HepG2 (cell line): ENCODE results near the gene PPP4C. TPM values are rescaled to one million over a fixed set of nuclear protein-coding genes. Genes with fewer than 3 reads are reported as not detected.

Experiments
- ARNTL ChIP-seq: sonication (generic); formaldehyde crosslinking; IDR thresholded peaks from 2 replicates; pipeline ENCODE4 v1.4.0; 2020; ENCODE audit warnings: mild to moderate bottlenecking, missing genetic modification reagents
- DNMT3B ChIP-seq: conservative IDR thresholded peaks from 2 replicates; pipeline ENCODE4 v1.6.1; 2016; ENCODE audit warnings: missing biosample characterization, control low read depth
- EHMT2 ChIP-seq: fragments of 200-600 bp; sonication (generic); IDR thresholded peaks from 2 replicates; pipeline ENCODE4 v1.7.0; 2017; ENCODE audit warnings: antibody characterized with exemption, low read depth, low read length, borderline replicate concordance
- EP300 ChIP-seq, 3 experiments: sonication (generic) in 1 of 3; formaldehyde crosslinking in 1 of 3; IDR thresholded peaks; 2 replicates each; pipeline versions ENCODE4 v1.5.1 to v1.6.1; 2011 to 2020; ENCODE audit warnings: low read depth in 2 of 3, low read length in 2 of 3, borderline replicate concordance in 1 of 3, improper control_type of control experiment in 1 of 3, mild to moderate bottlenecking in 1 of 3, missing genetic modification reagents in 1 of 3, moderate library complexity in 1 of 3
- HMG20B ChIP-seq: conservative IDR thresholded peaks from 2 replicates; pipeline ENCODE4 v1.6.1; 2016; ENCODE audit warnings: missing genetic modification reagents, missing compliant biosample characterization
- HOXA3 ChIP-seq: sonication (generic); formaldehyde crosslinking; IDR thresholded peaks from 2 replicates; pipeline ENCODE4 v1.5.0; 2020; ENCODE audit warnings: missing genetic modification reagents
- MED1 ChIP-seq: sonication (generic); formaldehyde crosslinking; IDR thresholded peaks from 2 replicates; pipeline ENCODE4 v1.4.0; 2020; ENCODE audit warnings: missing genetic modification reagents
- NFYC ChIP-seq: IDR thresholded peaks from 2 replicates; pipeline ENCODE4 v1.6.1; 2016; ENCODE audit warnings: missing genetic modification reagents, missing compliant biosample characterization
- RFX3 ChIP-seq: IDR thresholded peaks from 2 replicates; pipeline ENCODE4 v1.6.1; 2016; ENCODE audit warnings: missing biosample characterization, missing genetic modification reagents
- SMARCE1 ChIP-seq: fragments of 450-650 bp; IDR thresholded peaks from 2 replicates; pipeline ENCODE4 v1.6.1; 2017; ENCODE audit warnings: borderline replicate concordance
- ZNF337 ChIP-seq: sonication (generic); formaldehyde crosslinking; IDR thresholded peaks from 2 replicates; pipeline ENCODE4 v1.5.1; 2020; ENCODE audit warnings: missing genetic modification reagents, low read depth, mild to moderate bottlenecking, borderline replicate concordance
- ZNF501 ChIP-seq: sonication (generic); formaldehyde crosslinking; IDR thresholded peaks from 2 replicates; pipeline ENCODE4 v1.5.1; 2020; ENCODE audit warnings: mild to moderate bottlenecking, moderate library complexity, missing genetic modification reagents
- ZNF569 ChIP-seq: sonication (generic); formaldehyde crosslinking; IDR thresholded peaks from 2 replicates; pipeline ENCODE4 v1.5.0; 2020; ENCODE audit warnings: mild to moderate bottlenecking, missing genetic modification reagents, moderate library complexity, borderline replicate concordance
- ZNF589 ChIP-seq: sonication (generic); formaldehyde crosslinking; conservative IDR thresholded peaks from 2 replicates; pipeline ENCODE4 v1.8.0; 2022; ENCODE audit warnings: mild to moderate bottlenecking, moderate library complexity, missing genetic modification reagents
- ZNF720 ChIP-seq: sonication (generic); formaldehyde crosslinking; IDR thresholded peaks from 2 replicates; pipeline ENCODE4 v1.4.0; 2020; ENCODE audit warnings: missing genetic modification reagents
- ZNF746 ChIP-seq: sonication (generic); formaldehyde crosslinking; IDR thresholded peaks from 2 replicates; pipeline ENCODE4 v1.8.0; 2022; ENCODE audit warnings: mild to moderate bottlenecking, missing genetic modification reagents
- ZNF75D ChIP-seq: sonication (generic); formaldehyde crosslinking; IDR thresholded peaks from 2 replicates; pipeline ENCODE4 v1.8.1; 2023; ENCODE audit warnings: missing genetic modification reagents, mild to moderate bottlenecking, borderline replicate concordance
- ZNF839 ChIP-seq: sonication (generic); formaldehyde crosslinking; IDR thresholded peaks from 2 replicates; pipeline ENCODE4 v1.4.0; 2020; ENCODE audit warnings: missing genetic modification reagents, mild to moderate bottlenecking, borderline replicate concordance
- polyA plus RNA-seq, 8 experiments: library from polyadenylated mRNA; depleted of rRNA in 3 of 8; stranded (reverse) in 7 of 8; unstranded in 1 of 8; fragments of >200 nt; fragmentation: Illumina TruSeq in 4 of 8; extraction: Trizol in 4 of 8; gene quantifications; 2 replicates each; pipeline versions ENCODE4 v1.2.1 to v1.2.3, GENCODE V29; 2011 to 2016; ENCODE audit warnings: low read depth in 4 of 8, missing spikeins in 1 of 8, mixed read lengths in 1 of 8; ENCODE audit not compliant: insufficient read depth in 1 of 8
- total RNA-seq, 5 experiments: library from RNA; depleted of rRNA; stranded (reverse); fragments of >200 nt; fragmentation: Illumina TruSeq; extraction: Trizol; gene quantifications; 2 replicates each; pipeline ENCODE4 v1.2.3, GENCODE V29; 2016; ENCODE audit warnings: low read depth in 1 of 5
- TF ChIP-seq, protein P1 (sequence below): sonication (generic); formaldehyde crosslinking; IDR thresholded peaks from 2 replicates; pipeline ENCODE4 v1.5.1; 2020; ENCODE audit warnings: missing genetic modification reagents, mild to moderate bottlenecking, borderline replicate concordance
- TF ChIP-seq, protein P2 (sequence below): sonication (generic); formaldehyde crosslinking; IDR thresholded peaks from 2 replicates; pipeline ENCODE4 v1.4.0; 2020; ENCODE audit warnings: mild to moderate bottlenecking, missing genetic modification reagents
- TF ChIP-seq, protein P3 (sequence below): sonication (generic); formaldehyde crosslinking; IDR thresholded peaks from 2 replicates; pipeline ENCODE4 v1.5.1; 2020; ENCODE audit warnings: mild to moderate bottlenecking, missing genetic modification reagents
- TF ChIP-seq, protein P4 (sequence below): sonication (generic); formaldehyde crosslinking; IDR thresholded peaks from 2 replicates; pipeline ENCODE4 v1.8.0; 2022; ENCODE audit warnings: mild to moderate bottlenecking, missing genetic modification reagents, moderate library complexity

Gene PPP4C
- total and polyA plus RNA-seq, 2 of the 13 experiments (the other 11 are each of a cell fraction or from before 2014, with no cell fraction given) = 176 to 220 TPM

DNA sequence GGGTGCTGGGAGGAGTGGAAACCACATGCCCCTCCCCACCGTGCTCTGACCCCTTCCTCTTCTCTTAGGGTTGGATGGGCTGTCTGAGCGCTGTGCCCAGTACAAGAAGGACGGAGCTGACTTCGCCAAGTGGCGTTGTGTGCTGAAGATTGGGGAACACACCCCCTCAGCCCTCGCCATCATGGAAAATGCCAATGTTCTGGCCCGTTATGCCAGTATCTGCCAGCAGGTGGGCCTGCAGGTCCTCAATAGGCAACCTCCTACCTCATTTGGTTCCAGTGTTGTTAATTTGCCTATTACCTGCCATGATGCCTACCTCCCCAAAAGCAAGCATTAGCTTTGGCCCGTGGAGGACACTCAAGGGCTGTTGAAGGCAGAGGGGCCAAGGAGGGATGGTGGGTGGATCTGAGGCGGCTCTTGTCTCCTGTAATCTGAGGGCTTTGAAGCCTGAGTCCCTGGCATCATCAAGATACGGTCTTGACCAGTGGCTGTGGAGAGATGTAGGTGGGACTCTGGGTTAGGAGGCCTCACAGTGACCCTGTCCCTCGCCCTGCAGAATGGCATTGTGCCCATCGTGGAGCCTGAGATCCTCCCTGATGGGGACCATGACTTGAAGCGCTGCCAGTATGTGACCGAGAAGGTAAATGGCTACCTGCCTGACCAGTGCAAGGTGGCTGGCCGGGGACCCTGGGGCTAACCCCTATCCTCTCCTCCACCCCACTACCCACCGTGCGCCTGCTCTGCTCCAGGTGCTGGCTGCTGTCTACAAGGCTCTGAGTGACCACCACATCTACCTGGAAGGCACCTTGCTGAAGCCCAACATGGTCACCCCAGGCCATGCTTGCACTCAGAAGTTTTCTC, 6.8 kb upstream of the PPP4C start (continued):
- no peak for TF ChIP-seq EHMT2
- TF ChIP-seq ZNF501 (CRISPR knock-in tag) = no peak
- no peak for TF ChIP-seq ZNF589
- no peak for TF ChIP-seq MED1 (CRISPR knock-in tag)
- TF ChIP-seq EP300 (IDR thresholded peaks at IDR 0.05; ENCODE audit: low read depth in 2 of 2, low read length in 2 of 2) = no peak
- no peak for TF ChIP-seq EP300 (CRISPR knock-in tag; IDR thresholded peaks at IDR 0.05; ENCODE audit: borderline replicate concordance)
- TF ChIP-seq ZNF839 = no peak
- no peak for TF ChIP-seq HOXA3 (CRISPR knock-in tag)
- no peak for TF ChIP-seq HMG20B (CRISPR knock-in tag)
- no peak for TF ChIP-seq ZNF337 (CRISPR knock-in tag)
- no peak for TF ChIP-seq ZNF720 (CRISPR knock-in tag)
- TF ChIP-seq RFX3 (CRISPR knock-in tag) = no peak
- no peak for TF ChIP-seq DNMT3B (CRISPR knock-in tag)
- TF ChIP-seq ZNF569 = no peak
- TF ChIP-seq NFYC = no peak
- no peak for TF ChIP-seq SMARCE1
- TF ChIP-seq, protein P1, sequence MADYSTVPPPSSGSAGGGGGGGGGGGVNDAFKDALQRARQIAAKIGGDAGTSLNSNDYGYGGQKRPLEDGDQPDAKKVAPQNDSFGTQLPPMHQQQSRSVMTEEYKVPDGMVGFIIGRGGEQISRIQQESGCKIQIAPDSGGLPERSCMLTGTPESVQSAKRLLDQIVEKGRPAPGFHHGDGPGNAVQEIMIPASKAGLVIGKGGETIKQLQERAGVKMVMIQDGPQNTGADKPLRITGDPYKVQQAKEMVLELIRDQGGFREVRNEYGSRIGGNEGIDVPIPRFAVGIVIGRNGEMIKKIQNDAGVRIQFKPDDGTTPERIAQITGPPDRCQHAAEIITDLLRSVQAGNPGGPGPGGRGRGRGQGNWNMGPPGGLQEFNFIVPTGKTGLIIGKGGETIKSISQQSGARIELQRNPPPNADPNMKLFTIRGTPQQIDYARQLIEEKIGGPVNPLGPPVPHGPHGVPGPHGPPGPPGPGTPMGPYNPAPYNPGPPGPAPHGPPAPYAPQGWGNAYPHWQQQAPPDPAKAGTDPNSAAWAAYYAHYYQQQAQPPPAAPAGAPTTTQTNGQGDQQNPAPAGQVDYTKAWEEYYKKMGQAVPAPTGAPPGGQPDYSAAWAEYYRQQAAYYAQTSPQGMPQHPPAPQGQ (CRISPR knock-in tag) = no peak
- TF ChIP-seq, protein P2, sequence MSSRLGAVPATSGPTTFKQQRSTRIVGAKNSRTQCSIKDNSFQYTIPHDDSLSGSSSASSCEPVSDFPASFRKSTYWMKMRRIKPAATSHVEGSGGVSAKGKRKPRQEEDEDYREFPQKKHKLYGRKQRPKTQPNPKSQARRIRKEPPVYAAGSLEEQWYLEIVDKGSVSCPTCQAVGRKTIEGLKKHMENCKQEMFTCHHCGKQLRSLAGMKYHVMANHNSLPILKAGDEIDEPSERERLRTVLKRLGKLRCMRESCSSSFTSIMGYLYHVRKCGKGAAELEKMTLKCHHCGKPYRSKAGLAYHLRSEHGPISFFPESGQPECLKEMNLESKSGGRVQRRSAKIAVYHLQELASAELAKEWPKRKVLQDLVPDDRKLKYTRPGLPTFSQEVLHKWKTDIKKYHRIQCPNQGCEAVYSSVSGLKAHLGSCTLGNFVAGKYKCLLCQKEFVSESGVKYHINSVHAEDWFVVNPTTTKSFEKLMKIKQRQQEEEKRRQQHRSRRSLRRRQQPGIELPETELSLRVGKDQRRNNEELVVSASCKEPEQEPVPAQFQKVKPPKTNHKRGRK (CRISPR knock-in tag) = no peak
- TF ChIP-seq ZNF75D = 0 out of 2 replicates have a peak, but pooled peaks have one; percentile 63
- TF ChIP-seq, protein P3, sequence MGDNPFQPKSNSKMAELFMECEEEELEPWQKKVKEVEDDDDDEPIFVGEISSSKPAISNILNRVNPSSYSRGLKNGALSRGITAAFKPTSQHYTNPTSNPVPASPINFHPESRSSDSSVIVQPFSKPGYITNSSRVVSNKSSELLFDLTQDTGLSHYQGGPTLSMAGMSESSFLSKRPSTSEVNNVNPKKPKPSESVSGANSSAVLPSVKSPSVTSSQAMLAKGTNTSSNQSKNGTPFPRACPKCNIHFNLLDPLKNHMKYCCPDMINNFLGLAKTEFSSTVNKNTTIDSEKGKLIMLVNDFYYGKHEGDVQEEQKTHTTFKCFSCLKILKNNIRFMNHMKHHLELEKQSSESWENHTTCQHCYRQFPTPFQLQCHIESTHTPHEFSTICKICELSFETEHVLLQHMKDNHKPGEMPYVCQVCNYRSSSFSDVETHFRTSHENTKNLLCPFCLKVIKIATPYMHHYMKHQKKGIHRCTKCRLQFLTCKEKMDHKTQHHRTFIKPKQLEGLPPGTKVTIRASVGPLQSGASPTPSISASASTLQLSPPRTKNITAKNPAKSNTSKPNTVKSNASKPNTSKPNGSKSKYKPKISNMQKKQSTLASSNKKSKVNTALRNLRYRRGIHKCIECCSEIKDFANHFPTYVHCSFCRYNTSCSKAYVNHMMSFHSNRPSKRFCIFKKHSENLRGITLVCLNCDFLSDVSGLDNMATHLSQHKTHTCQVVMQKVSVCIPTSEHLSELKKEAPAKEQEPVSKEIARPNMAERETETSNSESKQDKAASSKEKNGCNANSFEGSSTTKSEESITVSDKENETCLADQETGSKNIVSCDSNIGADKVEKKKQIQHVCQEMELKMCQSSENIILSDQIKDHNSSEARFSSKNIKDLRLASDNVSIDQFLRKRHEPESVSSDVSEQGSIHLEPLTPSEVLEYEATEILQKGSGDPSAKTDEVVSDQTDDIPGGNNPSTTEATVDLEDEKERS = no peak
- TF ChIP-seq, protein P4, sequence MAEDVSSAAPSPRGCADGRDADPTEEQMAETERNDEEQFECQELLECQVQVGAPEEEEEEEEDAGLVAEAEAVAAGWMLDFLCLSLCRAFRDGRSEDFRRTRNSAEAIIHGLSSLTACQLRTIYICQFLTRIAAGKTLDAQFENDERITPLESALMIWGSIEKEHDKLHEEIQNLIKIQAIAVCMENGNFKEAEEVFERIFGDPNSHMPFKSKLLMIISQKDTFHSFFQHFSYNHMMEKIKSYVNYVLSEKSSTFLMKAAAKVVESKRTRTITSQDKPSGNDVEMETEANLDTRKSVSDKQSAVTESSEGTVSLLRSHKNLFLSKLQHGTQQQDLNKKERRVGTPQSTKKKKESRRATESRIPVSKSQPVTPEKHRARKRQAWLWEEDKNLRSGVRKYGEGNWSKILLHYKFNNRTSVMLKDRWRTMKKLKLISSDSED (CRISPR knock-in tag) = no peak
- TF ChIP-seq ARNTL (CRISPR knock-in tag) = no peak
- TF ChIP-seq ZNF746 (CRISPR knock-in tag) = no peak
